ENCODE results near the gene MGMT. TPM values are rescaled to one million over a fixed set of nuclear protein-coding genes. Genes with fewer than 3 reads are reported as not detected.

The MGMT gene
- polyA plus RNA-seq, 1 of the 3 experiments (the other 2 are of a cell fraction), result 10.8 TPM

DNA sequence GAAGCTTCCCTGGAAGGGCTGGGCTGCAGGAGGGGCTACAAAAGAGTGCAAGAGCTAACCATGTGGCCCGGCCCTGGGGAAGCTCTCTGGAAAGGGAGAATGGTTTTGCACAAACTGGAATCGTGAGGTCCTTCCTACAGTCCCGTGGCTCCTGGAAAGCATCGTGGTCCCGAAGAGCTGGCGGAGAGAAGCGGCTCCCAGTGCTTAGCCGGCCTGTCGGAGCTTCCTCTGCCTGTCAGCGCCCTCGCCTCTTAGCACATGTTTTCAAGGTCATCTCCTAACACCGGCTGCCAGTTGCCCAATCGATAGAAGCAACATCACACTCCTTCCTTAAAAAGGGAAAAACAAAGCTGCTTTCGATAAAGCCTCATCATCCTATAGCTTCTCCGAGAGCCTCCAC lies 42.1 kb upstream of the MGMT start:
- H3K4me3 ChIP-seq (ENCODE audit: low read depth in 2 of 2, low read length in 1 of 2), result no peak overlapping the region
- TF ChIP-seq RCOR1 (IDR thresholded peaks at IDR 0.05; ENCODE audit: low read length) (no peak), ELF1 (IDR thresholded peaks at IDR 0.05) (no peak), SMC3 (IDR thresholded peaks at IDR 0.05; ENCODE audit: low read depth, low read length) (no peak), TAF1 (IDR thresholded peaks at IDR 0.05; ENCODE audit: borderline replicate concordance, low read depth, low read length) (no peak), FOSL2 (IDR thresholded peaks at IDR 0.05; ENCODE audit: borderline replicate concordance, low read depth) (no peak), TEAD4 (IDR thresholded peaks at IDR 0.05; ENCODE audit: borderline replicate concordance, insufficient read depth) (no peak), EZH2phosphoT487 (IDR thresholded peaks at IDR 0.05; ENCODE audit: borderline replicate concordance, low read depth) (no peak), CHD2 (IDR thresholded peaks at IDR 0.05; ENCODE audit: low read length, partially characterized antibody) (no peak), POLR2AphosphoS5 (IDR thresholded peaks at IDR 0.05; ENCODE audit: low read depth, low read length) (no peak), MEF2A (IDR thresholded peaks at IDR 0.05; ENCODE audit: borderline replicate concordance, low read depth) (no peak)
- TF ChIP-seq, protein P1, sequence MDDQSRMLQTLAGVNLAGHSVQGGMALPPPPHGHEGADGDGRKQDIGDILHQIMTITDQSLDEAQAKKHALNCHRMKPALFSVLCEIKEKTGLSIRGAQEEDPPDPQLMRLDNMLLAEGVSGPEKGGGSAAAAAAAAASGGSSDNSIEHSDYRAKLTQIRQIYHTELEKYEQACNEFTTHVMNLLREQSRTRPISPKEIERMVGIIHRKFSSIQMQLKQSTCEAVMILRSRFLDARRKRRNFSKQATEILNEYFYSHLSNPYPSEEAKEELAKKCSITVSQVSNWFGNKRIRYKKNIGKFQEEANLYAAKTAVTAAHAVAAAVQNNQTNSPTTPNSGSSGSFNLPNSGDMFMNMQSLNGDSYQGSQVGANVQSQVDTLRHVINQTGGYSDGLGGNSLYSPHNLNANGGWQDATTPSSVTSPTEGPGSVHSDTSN (IDR thresholded peaks at IDR 0.05), result no peak
- TF ChIP-seq, protein P2, sequence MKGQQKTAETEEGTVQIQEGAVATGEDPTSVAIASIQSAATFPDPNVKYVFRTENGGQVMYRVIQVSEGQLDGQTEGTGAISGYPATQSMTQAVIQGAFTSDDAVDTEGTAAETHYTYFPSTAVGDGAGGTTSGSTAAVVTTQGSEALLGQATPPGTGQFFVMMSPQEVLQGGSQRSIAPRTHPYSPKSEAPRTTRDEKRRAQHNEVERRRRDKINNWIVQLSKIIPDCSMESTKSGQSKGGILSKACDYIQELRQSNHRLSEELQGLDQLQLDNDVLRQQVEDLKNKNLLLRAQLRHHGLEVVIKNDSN (IDR thresholded peaks at IDR 0.05; ENCODE audit: borderline replicate concordance, low read depth), result no peak
- POLR2A ChIA-PET, result no interaction called here
- no peak overlapping the region for H3K9ac ChIP-seq
- H3K4me2 ChIP-seq, result no peak overlapping the region
- no peaks in the 10 kb centered on the region; the same call in 1 of the 2 replicates for H3K9me3 ChIP-seq
- no peaks in the 10 kb centered on the region for H3K79me2 ChIP-seq (ENCODE audit: insufficient read depth)
- no peaks in the 10 kb centered on the region for H3K36me3 ChIP-seq (replicated peaks in 1 of 2; ENCODE audit: control insufficient read depth in 1 of 2, insufficient read depth in 2 of 2, low read length in 1 of 2)
- H3K9me2 ChIP-seq, result no peaks in the 10 kb centered on the region
- no peak for DNase-seq
- no peak overlapping the region for H3K27ac ChIP-seq (ENCODE audit: low read depth in 2 of 2, low read length in 1 of 2)
- no peaks in the 10 kb centered on the region; a peak in 1 of 4 replicates for H3K4me1 ChIP-seq (ENCODE audit: control insufficient read depth in 1 of 2, insufficient read depth in 2 of 2, low read depth in 1 of 2, low read length in 1 of 2)
- no peak overlapping the region for H2AFZ ChIP-seq (ENCODE audit: low read depth)
- H3F3A ChIP-seq (replicated peaks; ENCODE audit: insufficient read depth), result no peaks in the 10 kb centered on the region
- H4K20me1 ChIP-seq (ENCODE audit: insufficient read depth), result no peaks in the 10 kb centered on the region
- H3K27me3 ChIP-seq (ENCODE audit: insufficient read depth), result no peaks in the 10 kb centered on the region
- WGBS (ENCODE audit: low lambda C conversion rate), result 47% methylated on average over 12 of the region's 15 CpGs
- CTCF ChIA-PET, result no interaction called here

DNA sequence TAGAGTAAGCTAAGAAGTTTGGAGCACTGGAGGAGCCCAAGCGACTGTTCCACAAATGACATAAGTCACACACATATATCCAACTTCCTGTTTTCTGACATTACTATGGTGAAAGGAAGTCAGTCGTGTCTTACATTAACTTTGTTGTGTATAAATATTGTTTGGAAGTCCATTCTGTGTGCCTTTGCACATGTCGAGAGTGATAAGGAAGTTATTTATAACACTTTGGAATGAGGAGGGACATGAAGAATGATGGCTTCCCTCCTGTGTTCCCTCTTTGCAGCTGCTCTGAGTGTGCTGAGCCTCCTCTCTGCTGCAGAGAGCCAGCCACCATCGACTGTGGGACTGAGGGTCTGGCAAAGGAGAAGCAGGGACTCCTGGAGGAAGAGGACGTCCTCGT lies 40.4 kb upstream of the MGMT start:
- Histone ChIP-seq H3K36me3 (replicated peaks in 1 of 2; ENCODE audit: control insufficient read depth in 1 of 2, insufficient read depth in 2 of 2, low read length in 1 of 2) (no peaks in the 10 kb centered on the region), H3K27ac (ENCODE audit: low read depth in 2 of 2, low read length in 1 of 2) (no peak overlapping the region), H2AFZ (ENCODE audit: low read depth) (no peak overlapping the region), H4K20me1 (ENCODE audit: insufficient read depth) (no peaks in the 10 kb centered on the region), H3K27me3 (ENCODE audit: insufficient read depth) (no peaks in the 10 kb centered on the region), H3K4me1 (ENCODE audit: control insufficient read depth in 1 of 2, insufficient read depth in 2 of 2, low read depth in 1 of 2, low read length in 1 of 2) (no peaks in the 10 kb centered on the region; a peak in 1 of 4 replicates), H3K4me2 (no peak overlapping the region), H3K79me2 (ENCODE audit: insufficient read depth) (no peaks in the 10 kb centered on the region), H3F3A (replicated peaks; ENCODE audit: insufficient read depth) (no peaks in the 10 kb centered on the region), H3K9me2 (no peaks in the 10 kb centered on the region), H3K9me3 (no peaks in the 10 kb centered on the region; the same call in 1 of the 2 replicates), H3K9ac (no peak overlapping the region), H3K4me3 (ENCODE audit: low read depth in 2 of 2, low read length in 1 of 2) (no peak overlapping the region)
- no peak for TF ChIP-seq POLR2AphosphoS5 (IDR thresholded peaks at IDR 0.05; ENCODE audit: low read depth, low read length)
- no peak for TF ChIP-seq TEAD4 (IDR thresholded peaks at IDR 0.05; ENCODE audit: borderline replicate concordance, insufficient read depth)
- no peak for TF ChIP-seq NRF1 (IDR thresholded peaks at IDR 0.05; ENCODE audit: low read depth, low read length)
- TF ChIP-seq FOXJ3 (CRISPR knock-in tag; IDR thresholded peaks at IDR 0.05), result no peak
- TF ChIP-seq SMC3 (IDR thresholded peaks at IDR 0.05; ENCODE audit: low read depth, low read length), result no peak
- TF ChIP-seq JUND (IDR thresholded peaks at IDR 0.05), result no peak
- TF ChIP-seq EZH2phosphoT487 (IDR thresholded peaks at IDR 0.05; ENCODE audit: borderline replicate concordance, low read depth), result no peak
- no peak for TF ChIP-seq NFIC (IDR thresholded peaks at IDR 0.05; ENCODE audit: borderline replicate concordance)
- TF ChIP-seq, protein P2 (IDR thresholded peaks at IDR 0.05; ENCODE audit: borderline replicate concordance, low read depth), result no peak
- no peak for TF ChIP-seq YY1 (IDR thresholded peaks at IDR 0.05; ENCODE audit: low read depth)
- no peak for TF ChIP-seq RAD21 (IDR thresholded peaks at IDR 0.05; ENCODE audit: low read length)
- no peak for TF ChIP-seq TAF1 (IDR thresholded peaks at IDR 0.05; ENCODE audit: borderline replicate concordance, low read depth, low read length)
- TF ChIP-seq RFX5 (IDR thresholded peaks at IDR 0.05; ENCODE audit: low read length), result no peak
- TF ChIP-seq FOXM1 (IDR thresholded peaks at IDR 0.05; ENCODE audit: low read depth), result no peak
- no peak for TF ChIP-seq CHD2 (IDR thresholded peaks at IDR 0.05; ENCODE audit: low read length, partially characterized antibody)
- no peak for DNase-seq
- ChIA-PET CTCF (no interaction called here), POLR2A (no interaction called here)
- WGBS (ENCODE audit: low lambda C conversion rate), result 30% methylated on average over 6 of the region's 6 CpGs

All from SK-N-SH (cell line).